Spinal cord (tissue), 10 donors: Measurements from ENCODE around the gene ART1. TPM values are rescaled to one million over a fixed set of nuclear protein-coding genes. Genes with fewer than 3 reads are reported as not detected.
A peak's percentile ranks its signal among the peaks of the same experiment; 100 is the strongest.

Experiments
- DNase-seq, 6 donors: peaks; one replicate each; pipeline versions ENCODE4 v3.0.0 to v3.0.0-alpha.2; 2013 to 2015; ENCODE audit warnings: low spot score in 6 of 6, low read depth in 4 of 6
- H3K27ac ChIP-seq: one replicate; pipeline ENCODE4 v1.5.1; 2013; ENCODE audit warnings: low read depth, low read length, control low read depth
- H3K27me3 ChIP-seq: one replicate; pipeline ENCODE4 v1.6.1; 2013; ENCODE audit warnings: low read length; ENCODE audit not compliant: control insufficient read depth, insufficient read depth
- H3K36me3 ChIP-seq: one replicate; pipeline ENCODE4 v1.6.1; 2013; ENCODE audit warnings: low read length; ENCODE audit not compliant: control insufficient read depth, insufficient read depth
- H3K4me1 ChIP-seq: one replicate; pipeline ENCODE4 v1.6.1; 2013; ENCODE audit warnings: low read length; ENCODE audit not compliant: control insufficient read depth, insufficient read depth
- H3K4me3 ChIP-seq: one replicate; pipeline ENCODE4 v1.5.1; 2013; ENCODE audit warnings: low read depth, low read length, control low read depth
- H3K9me3 ChIP-seq: one replicate; pipeline ENCODE4 v1.6.1; 2013; ENCODE audit warnings: low read length; ENCODE audit not compliant: control insufficient read depth, insufficient read depth
- WGBS: methylation state at CpG from one replicate; pipeline ENCODE4 v1.1.5; 2013; ENCODE audit warnings: missing lambda C conversion rate; ENCODE audit not compliant: insufficient coverage; 5-methylcytosine and 5-hydroxymethylcytosine counted together
- polyA plus RNA-seq, 2 donors: library from polyadenylated mRNA; unstranded; fragments of 120-200 nt; gene quantifications; one replicate each; pipeline ENCODE4 v1.2.1, GENCODE V29; 2013; ENCODE audit not compliant: insufficient read length in 2 of 2
- small RNA-seq: library from RNA; depleted of rRNA; stranded (forward); fragments of <200 nt; gene quantifications from one replicate; pipeline ENCODE3, GENCODE V24; 2014; ENCODE audit warnings: low replicate concordance
- total RNA-seq, 2 donors: library from RNA; depleted of rRNA in 1 of 2; stranded (reverse); fragments of 120-200 nt in 1 of 2; fragments of >200 nt in 1 of 2; gene quantifications; one replicate each; pipeline versions ENCODE4 v1.2.3 to v1.2.4, GENCODE V29; 2013 to 2014
- donor health status: healthy.

Gene ART1
- total and polyA plus RNA-seq, 4 donors: not detected

DNA sequence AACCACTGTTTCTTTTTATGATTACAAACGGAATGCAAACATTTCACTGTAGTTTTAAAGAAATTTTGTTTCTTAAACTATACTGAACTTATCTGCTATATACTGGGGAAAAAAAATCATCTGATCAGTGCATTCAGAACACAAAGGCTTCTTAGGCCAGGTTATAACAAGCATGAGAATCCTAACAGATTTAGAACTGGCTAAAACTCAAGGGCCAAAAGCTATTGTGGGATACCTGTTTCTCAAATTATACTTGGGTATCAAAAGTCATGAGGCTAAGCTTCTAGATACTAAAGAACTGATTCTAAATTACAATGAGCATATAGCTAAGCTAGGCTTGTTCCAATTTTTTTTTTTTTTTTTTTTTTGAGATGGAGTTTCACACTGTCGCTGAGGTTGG, 56.0 kb downstream of the ART1 start:
- Histone ChIP-seq H3K4me1 (no peaks in the 10 kb centered on the region), H3K4me3 (no peak overlapping the region), H3K36me3 (peaks cover 52% of the 10 kb centered on the region), H3K9me3 (no peaks in the 10 kb centered on the region), H3K27ac (no peak overlapping the region), H3K27me3 (no peaks in the 10 kb centered on the region)
- DNase-seq: no peak
- no CpG with 5 or more reads among the region's 2 CpGs for WGBS

DNA sequence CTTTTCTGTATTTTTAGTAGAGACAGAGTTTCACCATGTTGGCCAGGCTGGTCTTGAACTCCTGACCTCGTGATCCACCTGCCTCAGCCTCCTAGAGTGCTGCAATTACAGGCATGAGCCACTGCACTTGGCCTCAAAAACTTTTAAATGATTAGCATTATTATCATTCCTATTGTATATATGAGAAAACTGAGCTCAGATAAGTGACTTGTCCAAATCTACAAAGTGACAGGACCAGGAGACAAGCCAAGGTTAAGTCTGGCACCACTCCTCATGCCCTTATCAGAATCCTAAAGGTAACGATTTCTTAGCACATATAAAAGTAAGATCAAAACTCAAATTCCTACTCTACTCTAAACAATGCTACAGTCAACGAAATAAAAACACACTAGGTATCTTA, 58.5 kb downstream of the ART1 start:
- DNase-seq: no peak
- Histone ChIP-seq H3K9me3 (no peaks in the 10 kb centered on the region), H3K27ac (no peak overlapping the region), H3K4me3 (no peak overlapping the region), H3K27me3 (no peaks in the 10 kb centered on the region), H3K36me3 (peaks cover 40% of the 10 kb centered on the region), H3K4me1 (no peaks in the 10 kb centered on the region)
- WGBS: 100% methylated on average over 1 of the region's 3 CpGs

DNA sequence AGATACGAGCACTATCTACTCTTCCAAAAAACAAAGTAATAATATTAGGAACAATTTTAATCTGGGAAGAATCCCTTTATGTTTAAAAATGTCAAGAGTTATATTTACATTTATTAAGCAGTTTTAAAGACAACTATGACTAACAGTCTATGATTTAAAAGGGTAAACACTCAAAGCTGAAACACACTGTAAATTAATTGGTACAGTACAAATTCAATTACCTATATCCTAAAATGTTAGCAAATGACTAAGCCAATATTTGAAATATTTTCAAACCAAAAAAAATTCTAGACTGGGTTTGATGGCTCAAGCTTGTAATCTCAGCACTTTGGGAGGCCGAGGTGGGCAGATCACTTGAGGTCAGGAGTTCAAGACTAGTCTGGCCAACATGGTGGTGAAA, 62.2 kb downstream of the ART1 start:
- WGBS: no CpG with 5 or more reads among the region's 2 CpGs
- peaks cover 24% of the 10 kb centered on the region for H3K36me3 ChIP-seq
- DNase-seq: no peak

DNA sequence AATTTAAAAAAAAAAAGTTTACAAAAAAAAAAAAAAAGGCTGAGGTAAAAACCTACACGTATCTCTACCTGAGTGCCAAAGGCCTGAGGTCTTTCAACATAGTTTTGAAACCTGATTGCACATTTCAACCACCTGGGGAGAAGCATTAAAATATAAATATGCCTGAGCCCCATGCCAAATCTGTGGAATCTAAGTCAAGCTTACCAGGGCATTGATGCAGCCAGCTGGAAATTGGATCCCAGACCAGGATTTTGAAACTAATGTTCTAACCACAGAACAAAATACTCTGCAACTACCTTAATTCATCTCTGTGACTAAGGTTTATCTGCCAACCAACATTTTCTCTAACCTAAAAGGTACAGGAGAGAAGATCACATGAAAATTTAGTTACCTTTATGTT, 65.0 kb downstream of the ART1 start:
- no CpG with 5 or more reads among the region's 1 CpG for WGBS
- Histone ChIP-seq H3K4me1 (no peaks in the 10 kb centered on the region), H3K27me3 (no peaks in the 10 kb centered on the region)

More for the DNA sequence above, 62.2 kb downstream of the ART1 start:
- Histone ChIP-seq H3K27ac (no peak overlapping the region), H3K4me1 (no peaks in the 10 kb centered on the region), H3K27me3 (no peaks in the 10 kb centered on the region), H3K4me3 (no peak overlapping the region), H3K9me3 (no peaks in the 10 kb centered on the region)

DNA sequence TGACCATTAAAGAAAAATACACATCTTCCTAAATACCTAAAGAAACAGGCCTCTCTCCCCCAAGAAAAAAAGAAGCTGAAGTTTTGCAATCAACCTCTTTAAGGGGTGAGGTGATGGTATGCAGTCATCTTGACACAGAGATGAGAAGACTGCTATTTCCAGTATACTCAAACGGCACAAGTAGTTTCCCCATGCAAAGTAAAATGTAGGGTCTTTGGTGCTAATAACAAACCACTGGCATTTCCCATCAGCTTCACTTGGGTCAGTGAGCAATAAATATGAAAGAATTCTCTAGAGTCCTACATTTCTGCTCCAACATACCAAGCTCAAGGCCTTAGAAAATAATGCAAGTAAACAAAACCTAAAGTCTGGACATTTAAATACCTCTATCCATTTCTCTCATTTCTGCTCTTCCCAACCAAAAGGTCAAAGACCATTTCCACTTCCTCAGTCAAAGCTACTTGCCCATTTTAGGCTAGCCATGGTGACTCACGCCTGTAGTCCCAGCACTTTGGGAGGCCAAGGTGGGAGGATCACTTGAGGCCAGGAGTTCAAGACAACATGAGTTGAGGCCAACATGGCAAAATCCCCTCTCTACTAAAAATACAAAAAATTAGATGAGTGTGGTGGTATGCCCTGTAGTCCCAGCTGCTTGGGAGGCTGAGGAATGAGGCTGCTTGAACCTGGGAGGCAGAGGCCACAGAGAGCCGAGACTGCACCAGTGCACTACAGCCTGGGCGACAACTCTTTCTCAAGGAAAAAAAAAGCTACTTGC, 65.7 kb downstream of the ART1 start:
- H3K27ac ChIP-seq: no peak overlapping the region
- DNase-seq: no peak
- H3K27me3 ChIP-seq: no peaks in the 10 kb centered on the region
- no peaks in the 10 kb centered on the region for H3K9me3 ChIP-seq
- H3K4me1 ChIP-seq: no peaks in the 10 kb centered on the region
- WGBS: no CpG with 5 or more reads among the region's 4 CpGs
- H3K4me3 ChIP-seq: no peak overlapping the region
- peaks cover 24% of the 10 kb centered on the region for H3K36me3 ChIP-seq

More for the DNA sequence above, 65.0 kb downstream of the ART1 start:
- Histone ChIP-seq H3K27ac (no peak overlapping the region), H3K9me3 (no peaks in the 10 kb centered on the region), H3K4me3 (no peak overlapping the region), H3K36me3 (peaks cover 17% of the 10 kb centered on the region)
- peak in 1 of 6 donors; percentile 17 for DNase-seq

DNA sequence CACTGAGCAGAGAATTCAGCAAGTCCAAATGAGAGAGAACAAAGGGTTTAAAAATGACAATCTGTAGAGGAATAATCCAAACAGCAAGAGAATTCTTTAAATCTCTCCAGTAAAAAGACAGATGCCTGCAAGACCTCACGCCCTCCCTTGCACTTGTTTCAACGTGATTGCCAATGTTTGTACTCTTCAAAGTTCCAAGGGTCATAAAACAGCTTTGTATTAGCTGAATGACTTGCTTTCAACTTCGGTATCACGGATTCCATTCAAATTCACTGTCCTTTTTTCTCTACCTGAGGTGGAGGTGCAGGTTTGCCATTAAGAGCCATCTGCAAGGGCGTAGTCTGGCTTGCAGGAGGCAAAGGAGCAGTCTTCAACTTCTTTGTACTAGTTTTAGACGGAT, 67.3 kb downstream of the ART1 start:
- Histone ChIP-seq H3K27ac (no peak overlapping the region), H3K9me3 (no peaks in the 10 kb centered on the region), H3K27me3 (no peaks in the 10 kb centered on the region), H3K36me3 (peaks cover 31% of the 10 kb centered on the region), H3K4me3 (no peak overlapping the region), H3K4me1 (no peaks in the 10 kb centered on the region)
- no peak for DNase-seq
- WGBS: 40% methylated on average over 2 of the region's 6 CpGs

Small RNA genes lying within 50 kb of the gene (small RNA-seq; reads per million reads assigned to genes)
- gene RF00019: not detected

Other genes starting within 250 kb of the ART1 start
- 1 to 10 TPM in 1 of 2 donors, under 1 TPM in 1; 0.40 to 2.1 TPM for gene ART5, start 3.1 kb upstream of the ART1 start, total RNA-seq
- gene ART5, start 3.1 kb upstream of the ART1 start, polyA plus RNA-seq: under 1 TPM; 0.36 to 0.62 TPM
- gene CHRNA10, start 26.3 kb downstream of the ART1 start, total RNA-seq: 1 to 10 TPM in 1 of 2 donors, under 1 TPM in 1; 0.40 to 1.8 TPM
- 1 to 10 TPM; 1.3 to 2.6 TPM for gene CHRNA10, start 26.3 kb downstream of the ART1 start, polyA plus RNA-seq
- gene NUP98, start 152.4 kb downstream of the ART1 start, total RNA-seq: 10 to 100 TPM; 65.7 to 72.7 TPM
- gene NUP98, start 152.4 kb downstream of the ART1 start, polyA plus RNA-seq: 10 to 100 TPM; 36.0 to 38.4 TPM
- gene PGAP2, start 163.4 kb downstream of the ART1 start, total RNA-seq: 10 to 100 TPM in 1 of 2 donors, 1 to 10 TPM in 1; 9.5 to 13.1 TPM
- gene PGAP2, start 163.4 kb downstream of the ART1 start, polyA plus RNA-seq: 10 to 100 TPM; 29.3 to 46.5 TPM
- gene RHOG, start 195.8 kb downstream of the ART1 start, total RNA-seq: 10 to 100 TPM in 1 of 2 donors, 1 to 10 TPM in 1; 5.8 to 12.5 TPM
- 10 to 100 TPM; 26.5 to 31.1 TPM for gene RHOG, start 195.8 kb downstream of the ART1 start, polyA plus RNA-seq
- 10 to 100 TPM; 32.1 to 38.6 TPM for gene STIM1, start 210.5 kb downstream of the ART1 start, total RNA-seq
- 10 to 100 TPM; 44.6 to 51.5 TPM for gene STIM1, start 210.5 kb downstream of the ART1 start, polyA plus RNA-seq